ENCODE results near the gene HESX1. TPM values are rescaled to one million over a fixed set of nuclear protein-coding genes. Genes with fewer than 3 reads are reported as not detected.

HESX1 gene
- total RNA-seq, 1 donor from 2014 or later, result 42.1 TPM

DNA sequence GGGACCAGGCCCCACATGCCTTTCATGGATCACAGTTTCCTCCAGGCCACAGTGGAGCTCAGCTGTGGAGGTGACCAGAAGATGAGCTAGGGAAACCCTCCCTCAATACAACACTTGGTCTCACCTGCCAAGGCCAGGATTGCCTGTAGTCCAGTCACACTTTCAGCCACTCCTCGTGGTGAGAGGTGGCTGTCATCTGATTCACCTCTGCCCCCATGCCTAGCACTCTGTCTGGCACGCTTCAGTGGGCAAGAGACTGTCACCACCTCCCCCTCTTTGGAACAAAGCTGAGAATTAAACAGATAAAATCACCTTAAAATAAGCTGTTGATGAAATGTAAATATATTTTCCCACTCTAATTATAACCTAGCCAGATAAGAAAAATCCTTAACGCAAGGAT is 30.7 kb downstream of the HESX1 start:
- Histone ChIP-seq H4K20me1 (ENCODE audit: low read depth) (peaks cover 4% of the 10 kb centered on the region), H3K9me3 (ENCODE audit: low read depth) (no peaks in the 10 kb centered on the region), H2AFZ (replicated peaks) (no peak overlapping the region), H3K27ac (no peak overlapping the region), H3K27me3 (peaks cover 59% of the 10 kb centered on the region), H3K9ac (no peak overlapping the region), H3F3A (ENCODE audit: low read depth) (no peaks in the 10 kb centered on the region), H3K4me1 (peaks cover 26% of the 10 kb centered on the region), H3K4me2 (peak overlapping the region; percentile 76), H3K36me3 (no peaks in the 10 kb centered on the region), H3K79me2 (ENCODE audit: low read depth) (peaks cover 6% of the 10 kb centered on the region), H3K4me3 (no peak overlapping the region)
- Mint-ChIP-seq H3K4me3 (no peak overlapping the region), H3K36me3 (no peaks in the 10 kb centered on the region), H3K9me3 (no peaks in the 10 kb centered on the region), H3K4me1 (peaks cover 40% of the 10 kb centered on the region), H3K27me3 (ENCODE audit: insufficient read depth, low read depth) (peaks cover 4% of the 10 kb centered on the region), H3K27ac (no peak overlapping the region)
- DNase-seq (ENCODE audit: low spot score), result no peak
- TF ChIP-seq, protein P1, sequence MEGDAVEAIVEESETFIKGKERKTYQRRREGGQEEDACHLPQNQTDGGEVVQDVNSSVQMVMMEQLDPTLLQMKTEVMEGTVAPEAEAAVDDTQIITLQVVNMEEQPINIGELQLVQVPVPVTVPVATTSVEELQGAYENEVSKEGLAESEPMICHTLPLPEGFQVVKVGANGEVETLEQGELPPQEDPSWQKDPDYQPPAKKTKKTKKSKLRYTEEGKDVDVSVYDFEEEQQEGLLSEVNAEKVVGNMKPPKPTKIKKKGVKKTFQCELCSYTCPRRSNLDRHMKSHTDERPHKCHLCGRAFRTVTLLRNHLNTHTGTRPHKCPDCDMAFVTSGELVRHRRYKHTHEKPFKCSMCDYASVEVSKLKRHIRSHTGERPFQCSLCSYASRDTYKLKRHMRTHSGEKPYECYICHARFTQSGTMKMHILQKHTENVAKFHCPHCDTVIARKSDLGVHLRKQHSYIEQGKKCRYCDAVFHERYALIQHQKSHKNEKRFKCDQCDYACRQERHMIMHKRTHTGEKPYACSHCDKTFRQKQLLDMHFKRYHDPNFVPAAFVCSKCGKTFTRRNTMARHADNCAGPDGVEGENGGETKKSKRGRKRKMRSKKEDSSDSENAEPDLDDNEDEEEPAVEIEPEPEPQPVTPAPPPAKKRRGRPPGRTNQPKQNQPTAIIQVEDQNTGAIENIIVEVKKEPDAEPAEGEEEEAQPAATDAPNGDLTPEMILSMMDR (IDR thresholded peaks at IDR 0.05), result no peak
- no peak for TF ChIP-seq EZH2 (IDR thresholded peaks at IDR 0.05)
- TF ChIP-seq EZH2phosphoT487 (IDR thresholded peaks at IDR 0.05), result no peak

DNA sequence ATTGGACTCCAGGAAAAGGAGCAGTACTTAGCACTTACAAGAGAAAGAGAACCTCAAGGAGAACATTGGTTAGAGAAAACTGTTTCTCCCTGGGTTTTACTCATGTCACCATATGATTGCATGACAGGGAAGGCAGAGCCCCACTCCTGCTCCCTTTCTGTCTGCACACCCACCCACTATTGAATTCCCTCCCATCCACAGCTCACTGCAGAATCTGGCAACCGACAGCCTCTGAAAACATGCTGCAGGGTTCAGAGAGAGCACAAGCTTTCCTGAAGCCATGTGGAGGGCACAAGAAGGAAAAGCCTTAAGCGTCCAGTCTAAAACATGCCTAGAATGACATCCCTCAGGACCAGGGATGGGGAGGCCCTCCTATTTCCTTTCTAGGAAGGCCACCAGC is 31.6 kb downstream of the HESX1 start:
- H3K9me3 Mint-ChIP-seq, result no peaks in the 10 kb centered on the region
- H3K4me2 ChIP-seq, result no peak overlapping the region
- H3K27ac Mint-ChIP-seq, result no peak overlapping the region
- no peak overlapping the region for H3K9ac ChIP-seq
- peaks cover 13% of the 10 kb centered on the region for H4K20me1 ChIP-seq (ENCODE audit: low read depth)
- no peak overlapping the region for H3K27ac ChIP-seq
- H3K27me3 Mint-ChIP-seq (ENCODE audit: insufficient read depth, low read depth), result peaks cover 4% of the 10 kb centered on the region
- peaks cover 3% of the 10 kb centered on the region for H3F3A ChIP-seq (ENCODE audit: low read depth)
- peak overlapping the region; percentile 46 for H3K4me3 Mint-ChIP-seq
- H3K27me3 ChIP-seq, result peaks cover 69% of the 10 kb centered on the region
- peaks cover 14% of the 10 kb centered on the region for H3K79me2 ChIP-seq (ENCODE audit: low read depth)
- no peak for TF ChIP-seq EZH2 (IDR thresholded peaks at IDR 0.05)
- TF ChIP-seq, protein P1 (IDR thresholded peaks at IDR 0.05), result no peak
- no peak for TF ChIP-seq EZH2phosphoT487 (IDR thresholded peaks at IDR 0.05)
- no peak for DNase-seq (ENCODE audit: low spot score)
- H3K4me1 ChIP-seq, result peaks cover 31% of the 10 kb centered on the region
- H3K9me3 ChIP-seq (ENCODE audit: low read depth), result no peaks in the 10 kb centered on the region
- no peaks in the 10 kb centered on the region for H3K36me3 Mint-ChIP-seq
- no peaks in the 10 kb centered on the region for H3K36me3 ChIP-seq
- peaks cover 41% of the 10 kb centered on the region for H3K4me1 Mint-ChIP-seq
- H3K4me3 ChIP-seq, result no peak overlapping the region
- H2AFZ ChIP-seq (replicated peaks), result no peak overlapping the region

DNA sequence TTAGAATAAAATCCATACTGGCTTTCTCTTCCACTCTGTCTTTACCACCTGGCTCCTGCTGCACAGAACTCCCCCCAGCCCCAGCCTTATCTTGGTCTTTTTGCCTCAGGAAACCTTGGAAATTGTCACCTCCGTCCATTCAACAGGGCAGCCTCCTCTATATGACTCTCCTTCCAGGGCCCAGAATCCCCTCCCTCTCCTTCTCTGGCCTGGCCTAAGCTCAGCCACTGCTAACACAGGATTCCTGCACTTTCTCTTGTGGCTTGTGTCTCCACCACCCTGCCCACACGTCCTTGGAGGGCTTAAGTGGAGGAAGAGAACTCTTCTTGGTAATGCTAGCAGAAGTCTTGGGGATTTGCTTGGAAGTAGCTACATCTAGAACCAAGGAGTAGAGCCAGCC is 33.1 kb downstream of the HESX1 start:
- peaks cover 56% of the 10 kb centered on the region for H3K4me1 Mint-ChIP-seq
- no peak for TF ChIP-seq EZH2 (IDR thresholded peaks at IDR 0.05)
- TF ChIP-seq EZH2phosphoT487 (IDR thresholded peaks at IDR 0.05), result no peak
- TF ChIP-seq, protein P1 (IDR thresholded peaks at IDR 0.05), result no peak
- peaks cover 7% of the 10 kb centered on the region for H3K36me3 Mint-ChIP-seq
- Histone ChIP-seq H3K79me2 (ENCODE audit: low read depth) (peaks cover 29% of the 10 kb centered on the region), H3K4me1 (peaks cover 45% of the 10 kb centered on the region), H3K27ac (no peak overlapping the region), H3K4me3 (no peak overlapping the region), H3K9me3 (ENCODE audit: low read depth) (no peaks in the 10 kb centered on the region), H3K36me3 (no peaks in the 10 kb centered on the region), H3F3A (ENCODE audit: low read depth) (peaks cover 11% of the 10 kb centered on the region), H3K27me3 (peaks cover 84% of the 10 kb centered on the region), H2AFZ (replicated peaks) (no peak overlapping the region), H3K9ac (no peak overlapping the region), H4K20me1 (ENCODE audit: low read depth) (peaks cover 28% of the 10 kb centered on the region), H3K4me2 (no peak overlapping the region)
- DNase-seq (ENCODE audit: low spot score), result no peak
- H3K27ac Mint-ChIP-seq, result peak overlapping the region; percentile 85
- H3K27me3 Mint-ChIP-seq (ENCODE audit: insufficient read depth, low read depth), result peaks cover 4% of the 10 kb centered on the region
- H3K9me3 Mint-ChIP-seq, result no peaks in the 10 kb centered on the region
- H3K4me3 Mint-ChIP-seq, result peak overlapping the region; percentile 9
